Heart right ventricle (tissue), 16 donors: ENCODE results near the gene TYMP. TPM values are rescaled to one million over a fixed set of nuclear protein-coding genes. Genes with fewer than 3 reads are reported as not detected.

Experiments
- ATAC-seq, 8 donors: fragments of 200-7000 bp; cut with Tn5 transposase; one replicate each; pipeline ENCODE4 v1.9.1; 2020; ENCODE audit warnings: mild to moderate bottlenecking in 8 of 8, moderate library complexity in 8 of 8, moderate number of reproducible peaks in 1 of 8
- DNase-seq, 2 donors: peaks; one replicate each; pipeline ENCODE4 v3.0.0-alpha.2; 2020
- H3K27ac ChIP-seq, 10 donors: fragments of 200-600 bp; sonication (generic) in 2 of 10; one replicate each; pipeline versions ENCODE4 v1.5.0 to v1.8.0; 2020 to 2022; ENCODE audit warnings: mild to moderate bottlenecking in 3 of 10
- H3K27me3 ChIP-seq, 7 donors: fragments of 200-600 bp; one replicate each; pipeline ENCODE4 v1.8.0; 2021 to 2022; ENCODE audit warnings: mild to moderate bottlenecking in 2 of 7
- H3K36me3 ChIP-seq, 9 donors: fragments of 200-600 bp; sonication (generic) in 1 of 9; one replicate each; pipeline versions ENCODE4 v1.5.0 to v1.8.0; 2020 to 2022; ENCODE audit warnings: mild to moderate bottlenecking in 2 of 9
- H3K4me1 ChIP-seq, 9 donors: fragments of 200-600 bp; sonication (generic) in 1 of 9; one replicate each; pipeline versions ENCODE4 v1.5.0 to v1.8.0; 2020 to 2022; ENCODE audit warnings: mild to moderate bottlenecking in 4 of 9
- H3K4me3 ChIP-seq, 10 donors: fragments of 200-600 bp; sonication (generic) in 2 of 10; one replicate each; pipeline versions ENCODE4 v1.5.0 to v1.8.0; 2020 to 2022; ENCODE audit warnings: mild to moderate bottlenecking in 7 of 10, moderate library complexity in 2 of 10
- H3K9me3 ChIP-seq, 11 donors: fragments of 200-600 bp in 10 of 11; sonication (generic) in 2 of 11; one replicate each; pipeline versions ENCODE4 v1.5.0 to v1.8.0; 2013 to 2022; ENCODE audit warnings: mild to moderate bottlenecking in 2 of 11, control low read depth in 1 of 11, moderate library complexity in 1 of 11
- CTCF ChIP-seq, 9 donors: fragments of 200-600 bp; sonication (generic) in 2 of 9; IDR thresholded peaks; one replicate each; pipeline versions ENCODE4 v1.5.0 to v1.8.0; 2021 to 2022; ENCODE audit warnings: antibody characterized with exemption in 9 of 9, mild to moderate bottlenecking in 5 of 9, moderate library complexity in 1 of 9
- WGBS, 2 donors: extraction: QIAGEN DNeasy Blood & Tissue Kit; methylation state at CpG; one replicate each; pipeline ENCODE4 v1.1.7; 2013; ENCODE audit warnings: inconsistent platforms in 1 of 2; 5-methylcytosine and 5-hydroxymethylcytosine counted together
- intact Hi-C, 10 donors: fragments of 100-400 bp; cut with DNase I; formaldehyde crosslinking; loops; one replicate each; pipeline versions ENCODE4 v1.11.1 to v1.14.2; 2022
- polyA plus RNA-seq, 2 donors: library from polyadenylated mRNA; stranded (reverse); fragments of 200-250 nt; gene quantifications; one replicate each; pipeline ENCODE4 v1.2.3, GENCODE V29; 2013
- total RNA-seq, 10 donors: library from RNA; stranded (reverse); fragmentation: NEBNext Ultra II Directional in 3 of 10; extraction: Animal tissue kit (Norgen Biotek cat#: 25700) in 3 of 10; gene quantifications; one replicate each; pipeline versions ENCODE4 v1.2.1 to v1.2.4, GENCODE V29; 2021 to 2023
- donor health status: Arrhythmogenic right ventricular cardiomyopathy.
- donor health status: ischemic (EF 13 %, LVEDD 7.1; RV severe dilation, severe dysfunction).
- donor health status: healthy with polysubstance abuse.
- donor health status: DM: no; HTN: yes; CAD: no.
- donor health status: DM: no; HTN: no; CAD: no.
- donor health status: ischemic (EF 25% LVEDD 6.9; RV normal size, moderate dysfunction).
- donor health status: ischemic (EF 25% LVEDD 5.7; RV mildly dilated, moderate dysfunction).
- donor health status: healthy.
- donor health status: DM: yes; HTN: yes; CAD: no.
- donor health status: Ischemic cardiomyopathy.
- donor health status: ischemic (EF 35%, LVEDD 5.7; RV mildly dilated, moderate dysfunction).
- donor health status: nonischemic (EF 11% LVEDD 7.7; RV severe dilation, severe dysfunction).
- donor health status: DM: yes; HTN: yes; CAD: no.
- donor health status: PGD.
- donor health status: ischemic (EF 29% LVEDD 5.4; RV normal size, mild dysfunction).
- donor health status: nonischemic (EF 23%, LVEDD 6.1; RV moderate dilation, normal function).

TYMP gene
- total and polyA plus RNA-seq, 12 donors, result 8.4 to 113 (median 17.3) TPM

DNA sequence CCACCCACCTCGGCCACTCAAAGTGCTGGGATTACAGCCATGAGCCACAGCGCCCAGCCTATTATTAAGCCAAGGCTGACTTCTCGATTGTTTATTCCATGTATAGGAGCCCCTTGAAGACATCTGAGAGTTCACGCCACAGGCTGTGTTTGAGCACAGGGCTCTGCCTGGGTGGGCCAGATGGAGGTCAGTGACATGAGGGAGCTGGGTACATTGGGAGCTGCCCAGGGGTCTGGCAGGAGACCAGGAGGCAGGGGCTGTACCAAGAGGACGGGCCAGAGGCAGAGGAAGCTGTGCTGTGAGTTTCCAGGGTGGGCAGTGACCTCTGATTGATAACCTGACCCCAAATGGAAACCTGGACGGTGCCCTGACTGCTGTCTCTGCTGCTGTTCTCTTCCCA lies 27.7 kb downstream of the TYMP start:
- H3K9me3 ChIP-seq, result no peaks in the 10 kb centered on the region
- DNase-seq (no peak), ATAC-seq (no peak)
- no peak overlapping the region for H3K4me3 ChIP-seq
- WGBS, 2 donors, result 84 to 91% methylated on average over 6 of the region's 6 CpGs
- peaks cover 3 to 42% (median 18%) of the 10 kb centered on the region in 9 donors for H3K36me3 ChIP-seq
- H3K27me3 ChIP-seq, result peaks cover 0 to 9% (median 0%) of the 10 kb centered on the region in 7 donors
- H3K27ac ChIP-seq, result no peak overlapping the region
- intact Hi-C loops, result loop anchor here in 4 of 10 donors (10.0 kb wide), 1 partner anchor 257 kb away; the partner anchor contains the start of gene TUBGCP6 (in 4 of the 4)
- peaks cover 9 to 24% (median 13%) of the 10 kb centered on the region in 9 donors for H3K4me1 ChIP-seq
- no peak for TF ChIP-seq CTCF (IDR thresholded peaks at IDR 0.05)

DNA sequence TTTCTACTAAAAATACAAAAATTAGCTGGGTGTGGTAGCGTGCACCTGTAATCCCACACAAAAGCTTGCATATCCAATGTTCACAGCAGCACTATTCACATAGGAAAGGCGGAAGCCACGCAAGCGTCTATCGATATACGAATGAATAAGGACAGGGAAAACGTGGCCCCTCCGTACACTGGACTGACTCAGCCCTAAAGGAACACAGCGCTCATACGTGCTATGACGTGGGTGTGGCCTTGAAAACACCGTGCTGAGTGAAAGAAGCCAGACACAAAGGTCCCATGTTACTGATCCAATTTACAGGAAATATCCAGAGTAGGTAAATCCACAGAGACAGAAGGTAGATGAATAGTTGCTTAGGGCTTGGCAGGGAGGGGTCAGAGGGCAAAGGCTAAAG lies 29.4 kb downstream of the TYMP start:
- WGBS, 2 donors, result 87 to 93% methylated on average over 12 of the region's 12 CpGs

GRCh38 chr22:50498322-50498890 lies 31.4 kb downstream of the TYMP start:
- TF ChIP-seq CTCF (IDR thresholded peaks at IDR 0.05), result peak in 8 of 9 donors; percentile 17 to 69 (median 64)
- peak; percentile 62 to 84 (median 72) for ATAC-seq
- WGBS, 2 donors, result 9 to 20% methylated on average over 13 of the region's 13 CpGs
- H3K27ac ChIP-seq, result no peak overlapping the region
- intact Hi-C loops, result loop anchor here in 1 of 10 donors (5.0 kb wide), 1 partner anchor 246 kb away; the partner anchor contains the start of gene HDAC10
- H3K27me3 ChIP-seq, result peaks cover 0 to 10% (median 0%) of the 10 kb centered on the region in 7 donors
- H3K36me3 ChIP-seq, result peaks cover 0 to 17% (median 5%) of the 10 kb centered on the region in 9 donors
- no peaks in the 10 kb centered on the region for H3K9me3 ChIP-seq
- no peak overlapping the region for H3K4me3 ChIP-seq
- H3K4me1 ChIP-seq, result peaks cover 0 to 7% (median 0%) of the 10 kb centered on the region in 9 donors
- peak in 1 of 2 donors; percentile 63 for DNase-seq

More for the DNA sequence above, 29.4 kb downstream of the TYMP start:
- H3K4me1 ChIP-seq, result peaks cover 0 to 8% (median 0%) of the 10 kb centered on the region in 9 donors
- no peak overlapping the region for H3K4me3 ChIP-seq
- ATAC-seq (no peak), DNase-seq (no peak)
- no peak for TF ChIP-seq CTCF (IDR thresholded peaks at IDR 0.05)
- peaks cover 0 to 10% (median 0%) of the 10 kb centered on the region in 7 donors for H3K27me3 ChIP-seq
- H3K27ac ChIP-seq, result no peak overlapping the region
- intact Hi-C loops, result loop anchor here in 4 of 10 donors (10.0 kb wide), 1 partner anchor 256 kb away; the partner anchor contains the start of gene TUBGCP6 (in 4 of the 4)
- H3K9me3 ChIP-seq, result no peaks in the 10 kb centered on the region
- peaks cover 0 to 34% (median 14%) of the 10 kb centered on the region in 9 donors for H3K36me3 ChIP-seq

- Histone ChIP-seq H3K27ac (no peak overlapping the region), H3K4me1 (peaks cover 0 to 7% (median 0%) of the 10 kb centered on the region in 9 donors), H3K27me3 (peaks cover 0 to 10% (median 0%) of the 10 kb centered on the region in 7 donors), H3K4me3 (no peak overlapping the region), H3K9me3 (no peaks in the 10 kb centered on the region), H3K36me3 (peaks cover 0 to 4% (median 0%) of the 10 kb centered on the region in 9 donors)
- intact Hi-C loops, result loop anchor here in 1 of 10 donors (5.0 kb wide), 1 partner anchor 245 kb away; the partner anchor contains the start of gene HDAC10
- ATAC-seq, result no peak
- 83 to 86% methylated on average over 6 of the region's 6 CpGs for WGBS, 2 donors
- no peak for TF ChIP-seq CTCF (IDR thresholded peaks at IDR 0.05)
- no peak for DNase-seq
Observed at GRCh38 chr22:50497093-50497492, 32.7 kb downstream of the TYMP start.
